Smooth muscle cell (in vitro differentiated cells): Measurements from ENCODE around the gene CHRM2. TPM values are rescaled to one million over a fixed set of nuclear protein-coding genes. Genes with fewer than 3 reads are reported as not detected.

Experiments
- DNase-seq: peaks from one replicate; lab custom pipeline; 2025; ENCODE audit not compliant: unreplicated experiment; lab: John Stamatoyannopoulos, UW
- H2AFZ ChIP-seq: fragments of 200-600 bp; sonication (generic); 2 replicates; pipeline ENCODE4 v1.6.0; 2016; ENCODE audit warnings: antibody characterized with exemption, low read depth, mild to moderate bottlenecking
- H3F3A ChIP-seq: fragments of 200-600 bp; sonication (generic); 2 replicates; pipeline ENCODE4 v1.6.0; 2017; ENCODE audit warnings: antibody characterized with exemption, low read depth
- H3K27ac ChIP-seq: fragments of 200-600 bp; sonication (generic); 2 replicates; pipeline ENCODE4 v1.5.1; 2016; ENCODE audit warnings: low read depth, mild to moderate bottlenecking
- H3K27me3 ChIP-seq: fragments of 200-600 bp; sonication (generic); 2 replicates; pipeline ENCODE4 v1.6.1; 2016; ENCODE audit warnings: low read depth, mild to moderate bottlenecking
- H3K36me3 ChIP-seq: fragments of 200-600 bp; sonication (generic); 2 replicates; pipeline ENCODE4 v1.5.1; 2016; ENCODE audit warnings: low read depth
- H3K4me1 ChIP-seq: fragments of 200-600 bp; sonication (generic); 2 replicates; pipeline ENCODE4 v1.5.1; 2016; ENCODE audit warnings: low read depth
- H3K4me2 ChIP-seq: fragments of 200-600 bp; sonication (generic); 2 replicates; pipeline ENCODE4 v1.6.0; 2016; ENCODE audit warnings: mild to moderate bottlenecking
- H3K4me3 ChIP-seq: fragments of 200-600 bp; sonication (generic); 2 replicates; pipeline ENCODE4 v1.5.1; 2016; ENCODE audit warnings: mild to moderate bottlenecking
- H3K79me2 ChIP-seq: fragments of 200-600 bp; sonication (generic); 2 replicates; pipeline ENCODE4 v1.6.0; 2016; ENCODE audit warnings: low read depth, mild to moderate bottlenecking
- H3K9ac ChIP-seq: fragments of 200-600 bp; sonication (generic); 2 replicates; pipeline ENCODE4 v1.6.0; 2016; ENCODE audit warnings: low read depth
- H3K9me3 ChIP-seq: fragments of 200-600 bp; sonication (generic); replicated peaks from 2 replicates; pipeline ENCODE4 v1.5.1; 2016; ENCODE audit warnings: low read depth
- H4K20me1 ChIP-seq: fragments of 200-600 bp; sonication (generic); 2 replicates; pipeline ENCODE4 v1.6.0; 2016; ENCODE audit warnings: low read depth
- CTCF ChIP-seq: fragments of 200-600 bp; sonication (generic); IDR thresholded peaks from 2 replicates; pipeline ENCODE4 v1.5.1; 2017; ENCODE audit warnings: borderline replicate concordance, mild to moderate bottlenecking, antibody characterized with exemption; ENCODE audit not compliant: insufficient read depth, poor library complexity, severe bottlenecking
- WGBS: methylation state at CpG from one replicate; pipeline ENCODE4 v1.1.7; 2016; ENCODE audit warnings: low lambda C conversion rate; 5-methylcytosine and 5-hydroxymethylcytosine counted together
- polyA plus RNA-seq: library from polyadenylated mRNA; unstranded; fragments of >200 nt; fragmentation: Nextera tagmentation; extraction: Ambion mirVana; gene quantifications from 2 replicates; pipeline ENCODE4 v1.2.1, GENCODE V29; 2016
- total RNA-seq: library from RNA; depleted of rRNA; stranded (reverse); fragments of >200 nt; gene quantifications from 2 replicates; pipeline ENCODE4 v1.2.3, GENCODE V29; 2014

Gene CHRM2
- total and polyA plus RNA-seq, 2 experiments from 2014 or later = 0.33 to 3.0 TPM

GRCh38 chr7:136865777-136866176 lies 2.7 kb upstream of the CHRM2 start:
- Histone ChIP-seq H3K9me3 (no peaks in the 10 kb centered on the region), H2AFZ (no peak overlapping the region), H3K27ac (no peak overlapping the region), H3K79me2 (no peaks in the 10 kb centered on the region), H3F3A (no peaks in the 10 kb centered on the region), H3K4me2 (no peak overlapping the region), H3K4me3 (no peak overlapping the region), H4K20me1 (no peaks in the 10 kb centered on the region), H3K36me3 (no peaks in the 10 kb centered on the region), H3K9ac (no peak overlapping the region), H3K4me1 (peaks cover 19% of the 10 kb centered on the region), H3K27me3 (peaks cover 77% of the 10 kb centered on the region)
- DNase-seq = no peak
- TF ChIP-seq CTCF = no peak
- WGBS = 92% methylated on average over 2 of the region's 2 CpGs

- H3K4me2 ChIP-seq = peak overlapping the region; percentile 93
- H3K27ac ChIP-seq = no peak overlapping the region
- H3K27me3 ChIP-seq = peaks cover 91% of the 10 kb centered on the region
- H3K4me1 ChIP-seq = peaks cover 24% of the 10 kb centered on the region
- no peaks in the 10 kb centered on the region for H3K79me2 ChIP-seq
- H3K4me3 ChIP-seq = peak overlapping the region; percentile 52
- H3K9me3 ChIP-seq = no peaks in the 10 kb centered on the region
- H4K20me1 ChIP-seq = no peaks in the 10 kb centered on the region
- H3K9ac ChIP-seq = no peak overlapping the region
- no peaks in the 10 kb centered on the region for H3F3A ChIP-seq
- DNase-seq = no peak
- WGBS = 4% methylated on average over 65 of the region's 65 CpGs
- TF ChIP-seq CTCF = no peak
- no peak overlapping the region for H2AFZ ChIP-seq
- H3K36me3 ChIP-seq = no peaks in the 10 kb centered on the region
Measured at GRCh38 chr7:136869001-136869961, 829 bp downstream of the CHRM2 start.

- Histone ChIP-seq H3K79me2 (no peaks in the 10 kb centered on the region), H2AFZ (peak overlapping the region; percentile 81), H3F3A (no peaks in the 10 kb centered on the region), H3K9me3 (no peaks in the 10 kb centered on the region), H3K4me3 (peak overlapping the region; percentile 52), H3K27me3 (peaks cover 82% of the 10 kb centered on the region), H3K4me2 (peak overlapping the region; percentile 93), H3K27ac (no peak overlapping the region), H3K36me3 (no peaks in the 10 kb centered on the region), H4K20me1 (no peaks in the 10 kb centered on the region), H3K4me1 (peaks cover 24% of the 10 kb centered on the region), H3K9ac (no peak overlapping the region)
- DNase-seq = no peak
- no peak for TF ChIP-seq CTCF
- 8% methylated on average over 54 of the region's 54 CpGs for WGBS
Measured at GRCh38 chr7:136869991-136870865, 1.8 kb downstream of the CHRM2 start.
